AG04449 (cell line): Measurements from ENCODE around the gene SCFD1.
"Not testable (repeated sequence)": the region's sequence is repeated elsewhere in the genome, so short reads cannot be mapped to it uniquely, and the experiment has no call there.

Source experiments
- CTCF ChIA-PET: fragments of 350-600 bp; formaldehyde crosslinking; extraction: SDS; loops from one replicate; lab custom pipeline; 2021; ENCODE audit warnings: antibody characterized with exemption; lab: Yijun Ruan, JAX
- POLR2A ChIA-PET: fragments of 400-600, 350-600 bp; formaldehyde crosslinking; extraction: SDS; loops from one replicate; lab custom pipeline; 2020; ENCODE audit warnings: antibody characterized with exemption, inconsistent platforms; lab: Yijun Ruan, JAX
- DNase-seq: peaks from one replicate; pipeline ENCODE4 v3.0.0-alpha.2; 2010; ENCODE audit warnings: low read depth, low spot score
- H3K4me3 ChIP-seq: 2 replicates; pipeline ENCODE4 v1.5.1; 2011; ENCODE audit warnings: low read depth, mild to moderate bottlenecking, control low read depth, low read length
- TF ChIP-seq, protein P1 (sequence below): IDR thresholded peaks from one replicate; pipeline ENCODE4 v1.5.1; 2011; ENCODE audit warnings: mild to moderate bottlenecking, moderate library complexity, low read length, control low read depth, inconsistent platforms; ENCODE audit not compliant: insufficient read depth; ENCODE audit errors: missing control alignments

The SCFD1 gene

GRCh38 chr14:30669594-30669993, 47.5 kb downstream of the SCFD1 start:
- no peak for DNase-seq
- CTCF ChIA-PET = no interaction called here

GRCh38 chr14:30673071-30673470, 51.0 kb downstream of the SCFD1 start:
- ChIA-PET CTCF (no interaction called here), POLR2A (no interaction called here)
- TF ChIP-seq, protein P1, sequence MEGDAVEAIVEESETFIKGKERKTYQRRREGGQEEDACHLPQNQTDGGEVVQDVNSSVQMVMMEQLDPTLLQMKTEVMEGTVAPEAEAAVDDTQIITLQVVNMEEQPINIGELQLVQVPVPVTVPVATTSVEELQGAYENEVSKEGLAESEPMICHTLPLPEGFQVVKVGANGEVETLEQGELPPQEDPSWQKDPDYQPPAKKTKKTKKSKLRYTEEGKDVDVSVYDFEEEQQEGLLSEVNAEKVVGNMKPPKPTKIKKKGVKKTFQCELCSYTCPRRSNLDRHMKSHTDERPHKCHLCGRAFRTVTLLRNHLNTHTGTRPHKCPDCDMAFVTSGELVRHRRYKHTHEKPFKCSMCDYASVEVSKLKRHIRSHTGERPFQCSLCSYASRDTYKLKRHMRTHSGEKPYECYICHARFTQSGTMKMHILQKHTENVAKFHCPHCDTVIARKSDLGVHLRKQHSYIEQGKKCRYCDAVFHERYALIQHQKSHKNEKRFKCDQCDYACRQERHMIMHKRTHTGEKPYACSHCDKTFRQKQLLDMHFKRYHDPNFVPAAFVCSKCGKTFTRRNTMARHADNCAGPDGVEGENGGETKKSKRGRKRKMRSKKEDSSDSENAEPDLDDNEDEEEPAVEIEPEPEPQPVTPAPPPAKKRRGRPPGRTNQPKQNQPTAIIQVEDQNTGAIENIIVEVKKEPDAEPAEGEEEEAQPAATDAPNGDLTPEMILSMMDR = no peak

More at GRCh38 chr14:30669594-30669993, 47.5 kb downstream of the SCFD1 start:
- POLR2A ChIA-PET = no interaction called here
- H3K4me3 ChIP-seq = no peak overlapping the region
- TF ChIP-seq, protein P1 = no peak

DNA sequence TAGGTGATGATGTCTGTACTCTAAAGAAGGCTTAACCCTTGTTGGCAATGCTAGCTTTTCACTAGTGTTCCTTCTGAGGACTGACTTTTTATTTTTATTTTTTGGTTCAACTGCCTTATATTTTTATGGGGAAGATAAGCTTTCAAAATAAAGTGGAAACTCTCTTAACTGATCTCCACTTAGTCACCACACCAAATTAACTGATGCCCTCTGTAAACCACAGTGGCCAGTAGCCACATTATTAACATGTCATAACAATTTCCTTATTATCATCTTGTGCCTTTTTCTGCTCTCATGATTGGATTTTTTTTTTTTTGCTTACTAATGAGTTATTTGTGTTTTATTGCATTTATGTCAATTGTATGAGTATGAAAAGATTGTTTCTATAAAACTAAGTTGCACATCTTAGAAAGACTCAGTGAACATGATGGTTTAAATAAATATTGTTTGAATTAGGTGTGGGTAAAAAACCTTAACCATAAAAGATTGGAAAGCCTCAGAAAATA, 56.9 kb downstream of the SCFD1 start:
- no peak for DNase-seq
- CTCF ChIA-PET = no interaction called here
- POLR2A ChIA-PET = no interaction called here
- TF ChIP-seq, protein P1 = no peak
- no peak overlapping the region for H3K4me3 ChIP-seq

More at GRCh38 chr14:30673071-30673470, 51.0 kb downstream of the SCFD1 start:
- DNase-seq = no peak
- H3K4me3 ChIP-seq = no peak overlapping the region

DNA sequence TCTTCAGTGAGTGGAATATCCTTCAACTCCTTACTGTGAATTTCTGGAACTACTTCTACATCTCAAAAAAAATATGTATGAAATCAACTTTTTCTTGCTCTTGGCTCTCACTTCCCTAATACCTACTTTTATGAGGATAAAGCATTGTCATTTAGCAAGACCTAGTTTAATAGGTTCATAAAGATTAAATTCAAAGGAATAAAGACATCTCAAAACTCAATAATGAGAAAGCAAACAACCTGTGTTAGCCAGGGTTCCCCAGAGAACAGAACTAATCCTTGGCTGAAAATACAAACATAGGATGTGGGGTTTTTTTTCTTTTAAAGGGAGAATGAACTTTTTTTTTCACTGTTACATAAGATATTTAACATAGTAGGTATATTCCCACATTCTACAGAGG, 57.9 kb downstream of the SCFD1 start:
- ChIA-PET CTCF (no interaction called here), POLR2A (no interaction called here)
- H3K4me3 ChIP-seq = no peak overlapping the region
- TF ChIP-seq, protein P1 = no peak
- DNase-seq = no peak

- POLR2A ChIA-PET, DNase-seq, CTCF ChIA-PET, H3K4me3 ChIP-seq: not testable (repeated sequence)
Measured at GRCh38 chr14:30680776-30681175, 58.7 kb downstream of the SCFD1 start.

- DNase-seq = no peak
- TF ChIP-seq, protein P1 = peak; percentile 20
- CTCF ChIA-PET = interaction anchor here (0.8 to 1.5 kb wide), 5 partner anchors 10 to 26 kb away, joined by 3 to 5 read pairs (median 4); no protein-coding TSS in a partner anchor
- H3K4me3 ChIP-seq = no peak overlapping the region
- POLR2A ChIA-PET = no interaction called here
Measured at GRCh38 chr14:30681752-30682355, 59.7 kb downstream of the SCFD1 start.

- CTCF ChIA-PET, POLR2A ChIA-PET, DNase-seq, H3K4me3 ChIP-seq: not testable (repeated sequence)
Measured at GRCh38 chr14:30690487-30691355, 68.6 kb downstream of the SCFD1 start.
